Gastroesophageal sphincter (tissue), 4 donors: Measurements from ENCODE around the gene CNGB1. TPM values are rescaled to one million over a fixed set of nuclear protein-coding genes. Genes with fewer than 3 reads are reported as not detected.

ENCODE experiments used
- ATAC-seq: fragments of 150-250 bp; one replicate; pipeline ENCODE4 v1.9.1; 2016; ENCODE audit warnings: mild to moderate bottlenecking, moderate library complexity
- H3K27ac ChIP-seq, 4 donors: fragments of 200-600 bp; sonication (generic) in 3 of 4; 1 replicate in 3 of 4; 2 replicates in 1 of 4; pipeline ENCODE4 v1.5.1; 2016 to 2019
- H3K27me3 ChIP-seq: fragments of 200-600 bp; sonication (generic); one replicate; pipeline ENCODE4 v1.5.1; 2019
- H3K36me3 ChIP-seq, 2 donors: fragments of 200-600 bp; sonication (generic); one replicate each; pipeline ENCODE4 v1.5.1; 2019; ENCODE audit warnings: control low read depth in 1 of 2
- H3K4me1 ChIP-seq, 3 donors: fragments of 200-600 bp; sonication (generic); 1 replicate in 2 of 3; 2 replicates in 1 of 3; pipeline ENCODE4 v1.5.1; 2016 to 2019; ENCODE audit warnings: control low read depth in 2 of 3
- H3K4me3 ChIP-seq, 2 donors: fragments of 200-600 bp; sonication (generic); one replicate each; pipeline ENCODE4 v1.5.1; 2019; ENCODE audit warnings: mild to moderate bottlenecking in 1 of 2, moderate library complexity in 1 of 2
- H3K9me3 ChIP-seq, 3 donors: fragments of 200-600 bp; sonication (generic); one replicate each; pipeline ENCODE4 v1.5.1; 2017 to 2019; ENCODE audit warnings: control low read depth in 2 of 3
- CTCF ChIP-seq, 4 experiments: fragments of 200-600 bp in 2 of 4; fragments of 450-650 bp in 2 of 4; sonication (generic) in 1 of 4; IDR thresholded peaks; one replicate each; pipeline ENCODE4 v1.5.1; 2017 to 2019; ENCODE audit warnings: antibody characterized with exemption in 4 of 4, mild to moderate bottlenecking in 2 of 4, moderate library complexity in 2 of 4
- EP300 ChIP-seq: sonication (generic); formaldehyde crosslinking; IDR thresholded peaks from one replicate; pipeline ENCODE4 v1.6.1; 2017; ENCODE audit warnings: antibody characterized with exemption, mild to moderate bottlenecking
- POLR2A ChIP-seq, 2 donors: fragments of 450-650 bp; IDR thresholded peaks; one replicate each; pipeline ENCODE4 v1.6.1; 2017; ENCODE audit warnings: antibody characterized with exemption in 2 of 2, mild to moderate bottlenecking in 2 of 2, moderate library complexity in 1 of 2
- POLR2AphosphoS5 ChIP-seq: sonication (generic); formaldehyde crosslinking; IDR thresholded peaks from one replicate; pipeline ENCODE4 v1.6.1; 2017; ENCODE audit warnings: antibody characterized with exemption
- WGBS, 2 donors: methylation state at CpG; one replicate each; pipeline ENCODE4 v1.1.5; 2018; ENCODE audit warnings: low coverage in 1 of 2; 5-methylcytosine and 5-hydroxymethylcytosine counted together
- total RNA-seq, 4 donors: library from RNA; depleted of rRNA; stranded (reverse); fragments of >200 nt; gene quantifications; one replicate each; pipeline ENCODE4 v1.1.0, GENCODE V29; 2016

Gene CNGB1
- total RNA-seq, 4 donors from 2014 or later, result 0.15 to 0.67 TPM; not detected in 2

- 94% methylated on average over 2 of the region's 2 CpGs; no CpG with 5 or more reads in 1 of the 2 donors for WGBS, 2 donors
- H3K27ac ChIP-seq, result no peak overlapping the region
- H3K36me3 ChIP-seq, result no peaks in the 10 kb centered on the region
- no peak for TF ChIP-seq CTCF (IDR thresholded peaks at IDR 0.05)
- no peak for TF ChIP-seq POLR2A (IDR thresholded peaks at IDR 0.05)
- TF ChIP-seq EP300, result no peak
- no peak for TF ChIP-seq POLR2AphosphoS5
- H3K9me3 ChIP-seq, result no peaks in the 10 kb centered on the region
- H3K4me3 ChIP-seq, result no peak overlapping the region
- ATAC-seq, result no peak
- H3K27me3 ChIP-seq, result peaks cover 14% of the 10 kb centered on the region
- no peaks in the 10 kb centered on the region for H3K4me1 ChIP-seq
These were observed 47.1 kb downstream of the CNGB1 start for GRCh38 chr16:57923841-57924240.

GRCh38 chr16:57923418-57923817 lies 47.5 kb downstream of the CNGB1 start:
- Histone ChIP-seq H3K27ac (no peak overlapping the region), H3K4me1 (no peaks in the 10 kb centered on the region), H3K9me3 (no peaks in the 10 kb centered on the region), H3K27me3 (peaks cover 14% of the 10 kb centered on the region), H3K36me3 (no peaks in the 10 kb centered on the region), H3K4me3 (no peak overlapping the region)
- TF ChIP-seq CTCF (IDR thresholded peaks at IDR 0.05) (no peak), EP300 (no peak), POLR2AphosphoS5 (no peak), POLR2A (IDR thresholded peaks at IDR 0.05) (no peak)
- WGBS, 2 donors, result 88% methylated on average over 2 of the region's 2 CpGs; no CpG with 5 or more reads in 1 of the 2 donors
- no peak for ATAC-seq

GRCh38 chr16:57920880-57921229 lies 50.1 kb downstream of the CNGB1 start:
- Histone ChIP-seq H3K4me3 (no peak overlapping the region), H3K27me3 (peaks cover 6% of the 10 kb centered on the region), H3K27ac (no peak overlapping the region), H3K4me1 (no peaks in the 10 kb centered on the region), H3K9me3 (no peaks in the 10 kb centered on the region), H3K36me3 (no peaks in the 10 kb centered on the region)
- no peak for TF ChIP-seq POLR2AphosphoS5
- no peak for TF ChIP-seq POLR2A (IDR thresholded peaks at IDR 0.05)
- no peak for TF ChIP-seq EP300
- no peak for TF ChIP-seq CTCF (IDR thresholded peaks at IDR 0.05)
- 53 to 70% methylated on average over 1 to 2 of the region's 2 CpGs for WGBS, 2 donors
- ATAC-seq, result no peak

- no peaks in the 10 kb centered on the region for H3K36me3 ChIP-seq
- H3K4me1 ChIP-seq, result no peaks in the 10 kb centered on the region
- no peak for ATAC-seq
- no peak overlapping the region for H3K4me3 ChIP-seq
- WGBS, 2 donors, result 80 to 91% methylated on average over 1 to 3 of the region's 14 CpGs
- no peaks in the 10 kb centered on the region for H3K9me3 ChIP-seq
- TF ChIP-seq POLR2AphosphoS5, result no peak
- no peak for TF ChIP-seq CTCF (IDR thresholded peaks at IDR 0.05)
- TF ChIP-seq POLR2A (IDR thresholded peaks at IDR 0.05), result no peak
- TF ChIP-seq EP300, result no peak
- H3K27ac ChIP-seq, result no peak overlapping the region
- H3K27me3 ChIP-seq, result peaks cover 4% of the 10 kb centered on the region
These were observed 50.6 kb downstream of the CNGB1 start for GRCh38 chr16:57920215-57920879.

GRCh38 chr16:57918994-57919393 lies 51.9 kb downstream of the CNGB1 start:
- Histone ChIP-seq H3K9me3 (no peaks in the 10 kb centered on the region), H3K27me3 (peaks cover 4% of the 10 kb centered on the region), H3K36me3 (no peaks in the 10 kb centered on the region), H3K4me3 (no peak overlapping the region), H3K27ac (no peak overlapping the region), H3K4me1 (no peaks in the 10 kb centered on the region)
- TF ChIP-seq POLR2A (IDR thresholded peaks at IDR 0.05) (no peak), EP300 (no peak)
- WGBS, 2 donors, result 87% methylated on average over 5 of the region's 6 CpGs; no CpG with 5 or more reads in 1 of the 2 donors
- no peak for ATAC-seq
